Gastrocnemius medialis (tissue), 4 donors: ENCODE data around the gene MYLIP.

ENCODE experiments used
- CTCF ChIP-seq, 5 experiments: fragments of 450-650 bp in 3 of 5; fragments of 200-600 bp in 2 of 5; sonication (generic) in 2 of 5; IDR thresholded peaks in 4 of 5; conservative IDR thresholded peaks in 1 of 5; 1 replicate in 4 of 5; 2 replicates in 1 of 5; pipeline ENCODE4 v1.5.1; 2016 to 2019; ENCODE audit warnings: antibody characterized with exemption in 5 of 5, mild to moderate bottlenecking in 3 of 5, moderate library complexity in 3 of 5
- POLR2A ChIP-seq, 2 donors: fragments of 450-650 bp; IDR thresholded peaks; one replicate each; pipeline ENCODE4 v1.6.1; 2017; ENCODE audit warnings: antibody characterized with exemption in 2 of 2, mild to moderate bottlenecking in 2 of 2, moderate library complexity in 2 of 2

- TF ChIP-seq CTCF (IDR thresholded peaks at IDR 0.05 in 4 of 5, conservative IDR thresholded peaks at IDR 0.05 in 1 of 5) (no peak), POLR2A (IDR thresholded peaks at IDR 0.05) (no peak)
Measured at GRCh38 chr6:16146028-16146427, 17.1 kb downstream of the MYLIP start.
